ENCODE data around the gene AFAP1L2.

DNA sequence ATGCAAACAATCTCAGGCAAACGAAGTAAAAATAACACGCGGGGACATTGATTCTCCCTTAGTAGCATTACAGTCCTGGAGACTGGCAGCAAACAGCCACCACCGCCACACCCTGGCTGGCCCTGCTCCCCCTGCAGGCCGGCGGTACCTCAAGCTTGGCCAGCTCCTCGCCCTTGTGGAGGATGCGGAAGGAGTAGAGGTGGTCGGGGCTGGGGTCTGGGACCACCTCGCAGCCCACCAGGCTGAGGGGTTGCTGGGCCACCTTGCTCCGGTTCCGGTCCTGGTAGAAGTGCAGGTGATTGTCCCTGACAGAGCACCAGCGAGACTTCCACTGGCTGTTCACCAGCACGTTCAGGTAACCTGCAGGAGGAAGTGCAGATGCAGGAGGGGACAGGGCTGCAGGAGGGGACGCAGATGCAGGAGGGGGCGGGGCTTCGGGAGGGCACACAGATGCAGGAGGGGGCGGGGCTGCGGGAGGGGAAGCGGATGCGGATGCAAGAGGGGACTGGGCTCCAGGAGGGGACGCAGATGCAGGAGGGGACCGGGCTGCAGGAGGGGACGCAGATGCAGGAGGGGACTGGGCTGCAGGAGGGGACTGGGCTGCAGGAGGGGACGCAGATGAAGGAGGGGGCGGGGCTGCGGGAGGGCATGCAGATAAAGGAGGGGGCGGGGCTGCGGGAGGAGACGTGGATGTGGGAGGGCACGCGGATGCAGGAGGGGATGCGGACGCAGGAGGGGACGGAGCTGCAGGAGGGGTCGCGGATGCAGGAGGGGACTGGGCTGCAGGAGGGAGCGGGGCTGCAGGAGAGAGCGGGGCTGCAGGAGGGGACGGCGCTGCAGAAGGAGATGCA is 99.5 kb downstream of the AFAP1L2 start:
- TF ChIP-seq EP300 (IDR thresholded peaks at IDR 0.05) (no peak), POLR2AphosphoS5 (IDR thresholded peaks at IDR 0.05) (no peak), POLR2A (IDR thresholded peaks at IDR 0.05) (no peak)
